Measurements from ENCODE around the gene NECTIN2.

NECTIN2 gene

DNA sequence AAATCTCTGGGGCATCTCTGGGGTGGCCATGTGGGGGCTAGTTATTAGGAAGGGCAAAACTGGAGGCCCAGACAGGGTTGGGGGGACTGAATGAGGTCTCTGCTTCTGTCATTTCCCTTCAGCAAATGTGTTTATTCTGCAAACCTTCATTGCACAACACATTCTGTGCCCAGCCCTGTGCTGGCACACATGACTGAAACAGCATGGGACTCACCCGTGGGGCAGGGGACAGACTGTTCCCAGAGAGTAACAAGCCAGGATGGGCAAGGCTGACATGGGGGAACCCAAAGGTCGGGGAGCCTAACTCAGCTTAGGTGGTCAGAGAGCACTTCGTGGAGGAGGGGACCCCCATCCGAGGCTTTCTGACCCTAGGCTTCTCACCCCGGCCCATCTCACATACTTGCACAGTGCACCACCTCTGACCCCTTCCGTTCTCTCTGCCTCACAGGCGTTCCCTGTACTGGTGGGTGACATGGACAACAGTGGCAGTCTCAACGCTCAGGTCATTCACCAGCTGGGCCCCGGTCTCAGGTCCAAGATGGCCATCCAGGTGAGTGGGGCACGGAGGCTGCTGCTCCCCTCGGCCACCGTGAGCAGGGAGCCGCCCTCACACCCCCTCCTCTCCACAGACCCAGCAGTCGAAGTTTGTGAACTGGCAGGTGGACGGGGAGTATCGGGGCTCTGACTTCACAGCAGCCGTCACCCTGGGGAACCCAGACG, 47.4 kb downstream of the NECTIN2 start:
- no peak for DNase-seq (ENCODE audit: low read depth)
- no peak for TF ChIP-seq CTCF (IDR thresholded peaks at IDR 0.05; ENCODE audit: insufficient read depth, low read depth, low read length, missing control alignments)
- no peak overlapping the region for H3K4me3 ChIP-seq (ENCODE audit: low read depth, low read length)

- no peak for DNase-seq (ENCODE audit: low read depth)
- no peak for TF ChIP-seq CTCF (IDR thresholded peaks at IDR 0.05; ENCODE audit: insufficient read depth, low read depth, low read length, missing control alignments)
- H3K4me3 ChIP-seq (ENCODE audit: low read depth, low read length) = no peak overlapping the region
These were observed 47.9 kb downstream of the NECTIN2 start for GRCh38 chr19:44894052-44894400.

DNA sequence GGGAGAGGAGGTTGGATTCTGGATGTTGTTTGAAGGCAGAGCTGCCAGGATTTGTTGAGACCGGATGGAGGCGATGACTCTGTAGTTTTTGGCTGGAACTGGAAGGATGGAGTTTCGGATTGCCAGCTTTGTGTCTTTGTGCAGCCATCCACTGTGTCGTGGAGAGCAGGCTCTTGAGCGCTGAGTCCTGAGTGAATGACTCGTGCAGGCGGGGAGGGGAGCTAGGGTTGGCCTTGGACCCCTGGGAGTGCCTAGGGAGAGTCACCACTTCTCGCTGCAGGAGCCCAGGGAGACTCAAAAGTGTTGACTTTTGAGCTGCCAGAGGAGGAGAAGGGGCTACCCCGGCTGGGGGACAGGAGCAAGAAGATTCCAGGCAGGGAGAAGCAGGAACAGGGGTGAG, 48.8 kb downstream of the NECTIN2 start:
- TF ChIP-seq CTCF (IDR thresholded peaks at IDR 0.05; ENCODE audit: insufficient read depth, low read depth, low read length, missing control alignments) = no peak
- DNase-seq (ENCODE audit: low read depth) = no peak
- no peak overlapping the region for H3K4me3 ChIP-seq (ENCODE audit: low read depth, low read length)

DNA sequence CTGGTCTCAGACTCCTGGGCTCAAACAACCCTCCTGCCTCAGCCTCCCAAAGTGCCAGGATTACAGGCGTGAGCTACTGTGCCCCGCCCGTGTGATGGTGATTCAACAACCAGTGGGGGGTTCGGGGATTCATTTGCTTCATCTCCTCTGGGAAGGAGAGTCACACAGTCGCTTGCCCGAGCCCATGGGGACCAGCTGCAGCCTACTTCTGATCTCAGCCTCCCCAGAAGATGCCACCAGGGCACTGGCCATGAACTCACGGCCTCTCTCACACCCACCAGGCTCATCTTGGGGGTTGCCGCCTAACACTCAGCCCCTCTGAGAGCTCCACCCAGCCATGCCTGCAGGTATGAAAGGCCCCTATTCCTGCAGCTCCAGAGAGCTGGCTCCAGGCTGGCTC, 51.7 kb downstream of the NECTIN2 start:
- no peak overlapping the region for H3K4me3 ChIP-seq (ENCODE audit: low read depth, low read length)
- TF ChIP-seq CTCF (IDR thresholded peaks at IDR 0.05; ENCODE audit: insufficient read depth, low read depth, low read length, missing control alignments) = no peak
- no peak for DNase-seq (ENCODE audit: low read depth)

GRCh38 chr19:44900328-44901244, 54.5 kb downstream of the NECTIN2 start:
- DNase-seq (ENCODE audit: low read depth) = no peak
- TF ChIP-seq CTCF (IDR thresholded peaks at IDR 0.05; ENCODE audit: insufficient read depth, low read depth, low read length, missing control alignments) = no peak

DNA sequence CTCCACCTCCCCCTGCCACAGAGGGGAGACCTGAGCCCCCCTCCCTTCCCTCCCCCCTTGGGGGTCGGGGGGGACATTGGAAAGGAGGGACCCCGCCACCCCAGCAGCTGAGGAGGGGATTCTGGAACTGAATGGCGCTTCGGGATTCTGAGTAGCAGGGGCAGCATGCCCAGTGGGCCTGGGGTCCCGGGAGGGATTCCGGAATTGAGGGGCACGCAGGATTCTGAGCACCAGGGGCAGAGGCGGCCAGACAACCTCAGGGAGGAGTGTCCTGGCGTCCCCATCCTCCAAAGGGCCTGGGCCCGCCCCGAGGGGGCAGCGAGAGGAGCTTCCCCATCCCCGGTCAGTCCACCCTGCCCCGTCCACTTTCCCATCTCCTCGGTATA, 57.1 kb downstream of the NECTIN2 start:
- H3K4me3 ChIP-seq (ENCODE audit: low read depth, low read length) = no peak overlapping the region
- no peak for DNase-seq (ENCODE audit: low read depth)
- TF ChIP-seq CTCF (IDR thresholded peaks at IDR 0.05; ENCODE audit: insufficient read depth, low read depth, low read length, missing control alignments) = no peak

More at GRCh38 chr19:44900328-44901244, 54.5 kb downstream of the NECTIN2 start:
- no peak overlapping the region for H3K4me3 ChIP-seq (ENCODE audit: low read depth, low read length)
